NCI-H748 treated with DMSO at 0.1 percent for 48 hours (cell line): Measurements from ENCODE around the gene ZFP1.
"Not testable (repeated sequence)": the region's sequence is repeated elsewhere in the genome, so short reads cannot be mapped to it uniquely, and the experiment has no call there.

Source experiments
- DNase-seq: peaks from one replicate; lab custom pipeline; 2025; lab: John Stamatoyannopoulos, UW

The ZFP1 gene

DNA sequence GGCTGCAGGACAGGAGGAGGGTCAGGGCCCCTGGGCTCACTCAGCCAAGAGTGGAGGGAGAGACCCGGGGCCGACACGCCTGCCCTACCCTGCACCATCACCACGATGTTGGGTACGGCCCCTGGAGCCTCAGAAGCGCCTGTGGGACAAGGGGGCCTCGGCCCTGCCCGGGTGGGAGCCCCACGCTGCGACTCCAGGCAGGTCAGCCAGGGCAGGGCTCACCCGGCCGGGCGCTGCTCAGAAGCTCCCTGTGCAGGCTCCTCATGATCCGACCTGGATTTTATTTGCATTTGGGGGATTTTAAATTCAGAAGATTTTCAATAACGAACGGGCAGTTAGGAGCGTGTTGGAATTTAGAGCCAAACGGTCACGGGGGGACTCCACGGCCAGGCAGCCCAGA is 56.6 kb downstream of the ZFP1 start:
- not testable (repeated sequence) for DNase-seq

DNA sequence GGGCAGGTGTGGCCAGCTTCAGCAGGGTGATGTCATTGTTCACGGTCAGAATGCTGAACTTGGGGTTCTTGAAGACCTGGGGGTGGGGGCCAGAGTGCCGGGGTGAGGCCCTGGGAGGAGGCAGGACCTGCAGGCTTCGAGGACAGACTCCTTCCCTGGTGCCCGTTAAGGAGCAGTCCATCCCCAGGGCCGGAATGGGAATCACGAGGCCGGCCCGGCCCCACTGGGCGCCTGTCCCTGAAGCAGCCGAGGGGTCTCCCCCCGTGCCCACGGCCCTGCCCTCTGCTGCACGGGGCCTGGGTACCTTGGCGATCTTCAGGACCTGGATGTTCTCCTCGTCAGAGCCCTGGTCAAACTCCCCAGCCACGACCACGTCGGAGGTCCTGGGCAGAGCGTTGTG is 57.1 kb downstream of the ZFP1 start:
- DNase-seq = not testable (repeated sequence)

DNA sequence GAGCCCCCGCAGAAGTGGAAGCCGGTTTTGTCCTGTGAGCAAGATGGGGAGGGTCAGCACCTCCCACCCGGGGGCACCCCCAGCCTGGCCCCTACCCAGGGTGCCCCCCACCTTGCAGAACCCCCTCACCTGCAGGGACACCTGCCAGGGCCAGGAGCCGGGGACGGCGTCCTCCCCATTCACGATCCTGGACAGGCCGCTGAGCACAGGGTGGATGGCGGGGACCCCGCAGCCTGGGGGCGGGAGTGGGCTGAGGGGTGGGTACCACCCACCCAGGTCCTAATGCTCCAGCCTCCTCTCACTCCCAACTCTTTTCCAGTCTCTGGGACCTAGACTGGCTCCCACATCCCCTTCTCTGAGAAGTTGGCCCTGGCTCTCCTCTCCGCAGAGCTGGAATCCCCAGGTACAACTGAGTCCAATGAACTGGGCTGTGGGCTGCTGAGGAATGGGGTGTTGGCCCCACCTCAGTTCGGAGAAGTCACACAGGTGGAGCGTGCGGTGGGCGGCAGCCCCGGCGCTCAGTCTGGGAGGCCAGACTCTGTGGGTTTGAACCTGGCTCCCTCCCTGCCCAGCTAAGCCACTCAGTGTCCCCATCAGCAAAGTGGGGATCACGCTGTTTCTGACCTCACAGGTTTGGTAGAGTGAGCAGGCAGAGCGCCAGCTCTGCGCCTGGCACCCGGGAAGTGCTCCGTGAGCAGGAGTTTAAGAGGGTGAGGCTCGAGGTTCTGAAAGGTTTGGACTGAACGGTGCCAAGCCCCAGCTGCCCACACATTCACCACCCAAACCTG is 57.8 kb downstream of the ZFP1 start:
- DNase-seq = not testable (repeated sequence)

DNA sequence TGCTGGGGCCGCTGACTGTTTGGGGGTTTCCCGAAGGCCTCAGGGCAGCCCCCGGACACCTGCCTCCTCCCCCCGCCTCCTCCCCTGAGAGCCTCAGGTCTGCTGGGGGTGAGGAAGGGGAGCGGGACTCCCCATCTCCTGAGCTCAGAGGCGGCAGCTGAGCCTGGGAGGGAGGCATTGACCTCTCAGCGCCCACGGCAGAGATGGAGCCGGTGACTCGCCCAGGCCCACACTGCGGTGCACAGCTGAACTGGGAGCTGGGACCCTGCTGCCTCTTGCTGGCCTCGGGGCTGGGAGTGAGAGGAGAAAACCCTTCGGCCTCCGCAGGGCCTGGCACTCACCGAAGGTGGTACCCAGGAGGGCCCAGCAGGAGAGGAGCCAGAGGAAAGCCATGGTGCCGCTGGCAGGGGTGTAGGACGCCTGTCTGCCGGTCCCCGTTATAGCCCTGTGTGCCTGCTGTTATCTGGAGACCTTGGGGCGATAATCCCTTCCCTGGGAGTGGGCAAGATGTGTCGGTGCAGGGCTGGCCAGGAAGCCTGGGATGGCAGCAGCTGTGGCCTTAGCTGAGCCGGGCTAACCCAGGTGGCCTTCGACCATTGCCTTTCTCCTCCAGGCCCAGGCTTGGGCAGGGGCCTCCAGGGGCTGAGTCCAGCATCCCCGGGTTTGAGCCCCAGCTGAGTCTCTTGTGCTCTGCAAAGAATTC is 58.6 kb downstream of the ZFP1 start, which contains the start of gene CTRB2:
CTRB2 (minus strand) TSS at position 413 of the 703 bp plus-strand sequence; CDS start at position 393, 20 bp downstream.
- no peak for DNase-seq

DNA sequence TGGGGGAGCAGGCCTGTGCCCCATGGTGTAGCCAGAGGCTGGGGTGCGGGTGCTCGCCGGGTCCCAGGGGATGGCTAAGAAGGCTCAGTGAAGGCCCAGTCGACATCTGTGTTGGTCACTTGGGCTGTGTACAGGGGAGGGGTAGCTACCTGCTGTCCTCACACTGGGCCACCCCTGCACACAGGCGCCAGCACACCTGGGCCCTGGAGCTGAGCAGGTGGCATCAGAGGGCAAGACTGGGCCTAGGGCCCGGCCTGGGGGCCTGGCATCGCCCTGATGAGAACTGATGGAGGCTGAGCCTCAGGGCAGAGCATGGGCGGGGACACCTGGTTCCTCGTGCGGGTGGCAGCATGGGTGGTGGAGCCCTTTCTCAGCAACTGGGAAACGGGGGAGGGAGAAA is 59.5 kb downstream of the ZFP1 start:
- no peak for DNase-seq

DNA sequence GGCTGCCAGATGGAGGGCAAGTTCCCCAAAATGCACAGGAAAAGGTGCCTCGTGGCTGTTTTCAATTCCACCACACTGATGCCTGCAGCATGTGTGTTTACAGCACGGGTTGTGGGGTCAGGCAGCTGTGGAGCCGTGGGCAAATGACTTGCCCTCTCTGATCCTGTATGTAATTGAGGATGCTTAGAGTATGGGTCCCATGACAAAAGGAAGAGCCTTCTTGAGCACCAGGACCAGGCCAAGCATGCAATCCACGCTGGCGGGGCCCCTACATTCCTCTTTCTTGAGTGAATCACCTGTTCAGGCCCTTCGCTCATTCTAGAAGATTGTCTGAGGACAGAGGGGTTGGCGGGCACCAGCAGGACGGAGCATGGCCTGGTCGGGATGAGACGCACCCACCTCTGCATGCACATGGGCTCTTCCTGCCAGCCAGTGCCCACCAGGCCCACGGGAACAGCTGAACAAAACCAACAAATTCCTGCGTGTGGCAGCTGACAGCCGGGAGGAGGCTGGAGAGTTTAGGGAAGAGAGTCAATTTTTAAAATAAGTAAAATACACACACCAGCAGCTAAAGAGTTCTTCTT is 60.0 kb downstream of the ZFP1 start:
- DNase-seq = no peak

DNA sequence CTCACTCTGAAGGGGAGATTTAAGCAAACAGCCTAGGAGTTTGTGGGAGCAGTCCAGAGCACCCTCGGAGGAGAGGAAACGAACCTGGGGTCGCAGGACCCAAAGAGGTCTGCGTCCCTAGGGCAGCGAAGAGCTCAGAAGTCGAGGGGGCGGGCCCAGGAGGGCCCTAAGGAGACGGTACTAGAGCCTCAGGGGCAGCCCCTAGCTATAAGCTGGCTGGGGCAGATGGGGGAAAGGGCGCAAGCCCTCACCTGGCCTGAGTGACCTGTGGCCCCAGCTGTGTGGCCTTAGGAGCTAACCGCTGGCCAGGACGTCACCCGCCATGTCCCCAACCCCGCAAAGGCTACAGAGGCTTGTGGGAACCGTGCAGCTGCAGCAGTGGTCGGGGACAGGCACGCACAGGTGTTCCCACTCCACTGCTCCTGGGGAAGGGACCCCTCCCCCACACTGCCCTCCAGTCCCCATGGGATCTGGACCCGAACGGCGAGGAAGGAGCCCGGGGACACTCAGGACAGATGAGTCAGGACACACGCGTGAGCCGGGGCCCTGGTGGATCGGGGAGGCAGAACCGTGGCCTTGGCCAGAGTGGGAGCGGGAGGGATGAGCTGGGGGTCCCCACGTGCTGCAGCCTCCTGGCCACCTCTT is 60.7 kb downstream of the ZFP1 start:
- DNase-seq = no peak

DNA sequence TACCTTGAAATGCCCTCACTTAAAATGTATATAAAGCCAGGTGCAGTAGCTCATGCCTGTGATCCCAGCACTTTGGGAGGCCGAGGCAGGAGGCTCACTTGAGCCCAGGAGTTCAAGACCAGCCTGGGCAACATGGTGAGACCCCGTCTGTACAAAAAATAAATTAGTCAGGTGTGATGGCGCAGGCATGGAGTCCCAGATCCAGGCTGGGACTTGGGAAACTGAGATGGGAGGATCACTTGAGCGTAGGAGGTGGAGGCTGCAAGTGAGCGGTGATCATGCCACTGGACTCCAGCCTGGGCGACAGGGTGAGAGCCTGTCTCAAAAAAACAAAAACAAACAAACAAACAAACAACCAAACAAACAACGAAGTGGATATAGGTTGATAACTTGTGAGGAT is 61.2 kb downstream of the ZFP1 start:
- DNase-seq = not testable (repeated sequence)

DNA sequence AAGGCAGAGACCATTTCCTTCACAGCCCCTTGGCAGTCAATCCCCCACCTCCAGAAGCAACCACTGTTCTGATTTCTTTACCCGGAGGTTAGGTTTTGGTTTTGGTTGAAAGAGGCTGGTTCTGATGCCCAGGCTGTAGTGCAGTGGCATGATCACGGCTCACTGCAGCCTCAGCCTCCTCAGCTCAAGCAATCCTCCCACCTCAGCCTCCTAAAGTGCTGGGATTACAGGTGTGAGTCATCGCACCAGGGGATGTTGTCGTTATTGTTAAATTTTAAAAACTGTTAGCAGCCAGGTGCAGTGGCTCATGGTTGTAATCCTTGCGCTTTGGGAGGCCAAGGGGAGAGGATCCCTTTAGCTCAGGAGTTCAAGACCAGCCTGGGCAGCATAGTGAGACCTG is 61.6 kb downstream of the ZFP1 start:
- no peak for DNase-seq

DNA sequence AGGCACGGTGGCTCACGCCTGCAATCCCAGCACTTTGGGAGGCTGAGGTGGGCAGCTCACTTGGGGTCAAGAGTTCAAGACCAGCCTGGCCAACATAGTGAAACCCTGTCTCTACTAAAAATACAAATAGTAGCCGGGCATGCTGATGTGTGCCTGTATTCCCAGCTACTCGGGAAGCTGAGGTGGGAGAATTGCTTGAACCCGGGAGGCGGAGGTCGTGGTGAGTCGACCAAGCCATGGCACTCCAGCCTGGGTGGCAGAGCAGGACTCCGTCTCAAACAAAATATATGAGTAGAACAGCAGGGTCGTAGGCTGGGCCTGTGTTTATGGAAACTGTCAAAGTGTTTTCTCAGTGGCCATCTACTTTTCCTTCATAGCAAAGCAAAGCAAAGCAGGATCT is 63.0 kb downstream of the ZFP1 start:
- DNase-seq = not testable (repeated sequence)

DNA sequence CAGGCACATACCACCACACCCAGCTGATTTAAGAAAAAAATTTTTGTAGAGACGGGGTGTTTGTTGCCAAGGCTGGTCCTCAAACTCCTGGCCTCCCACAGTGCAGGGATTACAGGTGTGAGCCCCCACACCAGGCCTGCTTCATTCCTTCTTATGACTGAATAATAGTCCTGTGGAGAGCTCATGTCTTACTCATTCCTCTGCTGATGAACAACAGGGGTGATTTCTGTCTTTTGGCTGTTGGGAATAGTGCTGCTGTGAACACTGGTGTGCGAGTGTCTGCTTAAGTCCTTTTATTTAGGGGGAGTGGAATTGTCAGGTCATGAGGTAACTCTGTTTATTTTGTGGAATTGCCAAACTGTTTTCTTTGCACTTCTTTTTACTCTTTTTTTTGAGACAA is 67.8 kb downstream of the ZFP1 start:
- no peak for DNase-seq

DNA sequence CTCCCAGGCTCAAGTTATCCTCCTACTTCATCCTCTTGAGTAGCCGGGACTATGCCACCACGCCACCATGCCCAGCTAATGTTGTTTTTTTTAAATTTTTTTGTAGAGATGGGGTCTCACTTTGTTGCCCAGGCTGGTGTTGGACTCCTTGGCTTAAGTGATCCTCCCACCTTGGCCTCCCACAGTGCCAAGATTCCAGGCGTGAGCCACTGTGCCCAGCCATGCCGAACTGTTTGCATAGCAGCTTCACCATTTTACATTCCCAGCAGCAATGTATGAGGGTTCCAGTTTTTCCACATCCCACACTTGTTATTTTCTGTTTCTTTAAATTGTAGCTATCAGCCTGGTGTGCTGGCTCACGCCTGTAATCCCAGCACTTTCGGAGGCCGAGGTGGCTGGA is 68.3 kb downstream of the ZFP1 start:
- no peak for DNase-seq

DNA sequence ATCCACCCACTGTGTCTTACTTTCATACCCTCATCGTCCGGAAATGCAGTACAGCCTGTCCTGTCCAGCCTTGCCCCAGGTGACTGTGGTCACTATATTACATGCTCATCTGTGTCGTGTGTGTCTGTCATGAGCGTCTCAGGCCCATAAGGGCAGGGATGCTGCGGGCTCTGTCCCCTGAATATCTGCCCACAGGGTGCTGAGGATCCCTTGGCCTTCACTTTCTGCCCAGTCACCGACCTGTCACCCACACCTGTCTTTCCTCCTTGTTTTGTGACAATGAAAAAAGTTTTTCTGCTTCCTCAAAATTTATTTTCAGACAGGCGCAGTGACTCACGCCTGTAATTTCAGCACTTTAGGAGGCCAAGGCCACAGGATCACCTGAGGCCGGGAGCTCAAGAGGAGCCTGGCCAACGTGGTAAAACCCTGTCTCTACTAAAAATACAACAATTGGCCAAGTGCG is 69.1 kb downstream of the ZFP1 start:
- DNase-seq = no peak

DNA sequence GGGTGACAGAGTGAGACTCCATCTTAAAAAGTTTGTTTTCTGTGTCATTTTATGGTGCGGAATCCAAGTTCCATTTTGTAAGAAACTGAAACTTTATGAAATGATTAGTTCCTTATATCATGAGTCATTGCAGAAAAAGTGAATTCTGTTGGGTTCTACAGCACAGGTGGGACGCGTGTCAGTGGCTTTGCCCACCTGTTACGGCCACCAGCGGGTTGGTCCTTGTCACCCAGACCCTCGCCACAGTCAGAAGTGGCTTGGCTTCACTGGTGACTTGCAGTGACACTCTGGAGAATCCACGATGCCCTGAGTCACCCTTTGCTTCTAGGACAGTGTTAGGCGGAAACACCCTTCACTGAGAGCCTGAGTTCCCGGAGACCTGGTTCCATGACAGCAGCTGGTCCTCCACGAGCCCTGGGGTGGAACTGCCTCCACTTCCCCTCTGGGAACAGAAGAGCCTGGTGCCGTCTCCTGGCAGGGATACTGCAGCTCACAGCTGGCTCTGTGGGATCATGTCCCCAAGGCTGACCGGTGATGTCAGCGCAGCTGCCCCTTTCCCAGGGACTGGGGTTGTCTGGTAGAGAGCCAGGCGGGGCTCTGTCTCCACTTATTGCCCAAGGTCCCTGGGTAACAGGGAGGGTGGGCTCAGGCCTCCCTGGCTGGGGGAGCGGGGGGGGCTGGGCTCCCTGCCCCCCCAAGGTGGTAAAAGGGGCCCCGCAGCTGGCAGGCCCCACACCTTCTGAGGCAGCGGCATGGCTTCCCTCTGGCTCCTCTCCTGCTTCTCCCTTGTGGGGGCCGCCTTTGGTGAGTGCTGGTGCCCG is 70.1 kb downstream of the ZFP1 start, which contains the start of gene CTRB1:
CTRB1 (plus strand) TSS at position 733 of the 821 bp plus-strand sequence; CDS start at position 753, 20 bp downstream.
- no peak for DNase-seq

DNA sequence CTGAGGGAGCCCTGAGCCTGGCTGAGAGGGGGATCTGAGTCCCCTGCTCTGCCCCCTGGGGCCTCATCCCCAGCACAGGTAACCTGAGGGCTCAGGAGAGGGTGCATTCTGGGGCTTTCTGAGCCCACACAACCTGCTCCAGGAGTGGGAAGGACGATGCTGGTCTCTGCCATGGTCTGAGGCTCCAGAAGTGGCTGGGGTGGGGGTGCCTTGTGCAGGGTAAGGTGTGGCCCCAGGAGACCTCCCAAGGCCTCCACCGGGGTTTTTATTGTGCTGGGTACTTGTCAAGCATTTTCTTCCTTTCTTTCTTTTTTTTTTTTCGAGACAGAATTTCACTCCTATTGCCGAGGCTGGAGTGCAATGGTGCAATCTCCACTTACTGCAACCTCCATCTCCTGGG is 70.8 kb downstream of the ZFP1 start:
- DNase-seq = no peak

DNA sequence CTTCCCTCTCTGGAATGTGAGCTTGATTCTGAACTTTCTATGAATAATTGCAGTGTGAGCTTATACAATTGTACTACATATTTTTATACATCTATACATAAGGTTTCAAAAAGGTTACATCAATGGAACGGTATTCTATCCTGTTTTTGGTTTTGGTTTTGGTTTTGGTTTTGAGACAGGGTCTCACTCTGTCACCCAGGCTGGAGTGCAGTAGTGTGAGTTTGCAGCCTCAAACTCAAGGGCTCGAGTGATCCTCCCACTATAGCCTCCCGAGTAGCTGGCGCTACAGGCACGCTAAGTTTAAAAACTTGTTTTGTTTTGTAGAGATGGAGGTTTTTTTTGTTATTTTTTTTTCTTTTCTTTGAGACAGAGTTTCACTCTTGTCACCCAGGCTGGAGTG is 71.5 kb downstream of the ZFP1 start:
- no peak for DNase-seq
